ENCODE results near the gene ITPK1. TPM values are rescaled to one million over a fixed set of nuclear protein-coding genes. Genes with fewer than 3 reads are reported as not detected.

ITPK1 gene
- total and polyA plus RNA-seq, 2 donors (not counting 3 experiments of a cell fraction or from before 2014, with no cell fraction given) = 39.6 to 51.8 TPM

DNA sequence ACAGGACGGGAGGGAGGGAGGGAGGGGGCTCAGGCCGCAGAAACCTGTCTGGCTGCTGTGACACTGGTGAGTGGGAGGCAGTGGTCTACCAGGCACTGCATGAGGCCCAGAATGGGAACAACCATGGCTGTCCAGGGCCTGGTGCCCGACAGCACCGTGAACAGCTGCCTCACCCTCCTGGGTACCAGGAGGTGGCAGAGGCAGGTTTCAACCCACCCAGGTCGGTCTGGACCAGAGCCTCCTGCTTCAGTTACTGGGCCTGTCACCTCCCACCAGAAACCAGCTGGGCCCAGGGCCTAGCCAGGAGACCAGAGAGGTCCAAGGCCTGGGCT is 80.2 kb downstream of the ITPK1 start:
- Histone ChIP-seq H3K79me2 (ENCODE audit: control insufficient read depth, insufficient read depth, low read length) (no peaks in the 10 kb centered on the region), H3K27me3 (ENCODE audit: control insufficient read depth in 2 of 2, insufficient read depth in 2 of 2, low read length in 2 of 2) (no peaks in the 10 kb centered on the region), H3K36me3 (ENCODE audit: control insufficient read depth in 2 of 2, extremely low read depth in 1 of 2, insufficient read depth in 2 of 2, low read length in 2 of 2) (no peaks in the 10 kb centered on the region), H3K27ac (ENCODE audit: insufficient read depth, low read depth, low read length) (no peak overlapping the region), H2AFZ (ENCODE audit: low read depth, low read length) (no peak overlapping the region), H3K9ac (replicated peaks; ENCODE audit: extremely low read depth, insufficient read depth, low read length) (no peak overlapping the region), H3K9me3 (replicated peaks; ENCODE audit: control insufficient read depth, insufficient read depth, low read length) (no peaks in the 10 kb centered on the region), H3K4me3 (replicated peaks in 1 of 3; ENCODE audit: insufficient read depth in 1 of 3, low read depth in 1 of 3, low read length in 3 of 3) (no peak overlapping the region), H4K20me1 (replicated peaks; ENCODE audit: control insufficient read depth, extremely low read depth, insufficient read depth, low read length) (no peaks in the 10 kb centered on the region), H3K4me1 (ENCODE audit: control insufficient read depth, extremely low read depth, insufficient read depth, low read length) (peaks cover 27% of the 10 kb centered on the region), H3K4me2 (ENCODE audit: insufficient read depth, low read length) (no peak overlapping the region), H3K9me1 (replicated peaks; ENCODE audit: control insufficient read depth, extremely low read depth, insufficient read depth, low read length) (no peaks in the 10 kb centered on the region)
- FAIRE-seq (no peak), DNase-seq (ENCODE audit: low read depth, low spot score) (no peak)
- intact Hi-C loops (cut with micrococcal nuclease) = loop anchor here (2.0 kb wide), 1 partner anchor 103 kb away; no protein-coding TSS in a partner anchor
- BruUV-seq (replicated peaks) = no TSS peak
- dilution Hi-C loops (cut with MboI; ENCODE audit: extremely low pct_ligation_motif_present, low sequenced_read_pairs) = no loop called here
- ChIA-PET CTCF (interaction anchor here (1.1 to 1.4 kb wide), 2 partner anchors 12 to 103 kb away, joined by 3 to 5 read pairs; no protein-coding TSS in a partner anchor), POLR2A (no interaction called here)
- TF ChIP-seq, protein P1, sequence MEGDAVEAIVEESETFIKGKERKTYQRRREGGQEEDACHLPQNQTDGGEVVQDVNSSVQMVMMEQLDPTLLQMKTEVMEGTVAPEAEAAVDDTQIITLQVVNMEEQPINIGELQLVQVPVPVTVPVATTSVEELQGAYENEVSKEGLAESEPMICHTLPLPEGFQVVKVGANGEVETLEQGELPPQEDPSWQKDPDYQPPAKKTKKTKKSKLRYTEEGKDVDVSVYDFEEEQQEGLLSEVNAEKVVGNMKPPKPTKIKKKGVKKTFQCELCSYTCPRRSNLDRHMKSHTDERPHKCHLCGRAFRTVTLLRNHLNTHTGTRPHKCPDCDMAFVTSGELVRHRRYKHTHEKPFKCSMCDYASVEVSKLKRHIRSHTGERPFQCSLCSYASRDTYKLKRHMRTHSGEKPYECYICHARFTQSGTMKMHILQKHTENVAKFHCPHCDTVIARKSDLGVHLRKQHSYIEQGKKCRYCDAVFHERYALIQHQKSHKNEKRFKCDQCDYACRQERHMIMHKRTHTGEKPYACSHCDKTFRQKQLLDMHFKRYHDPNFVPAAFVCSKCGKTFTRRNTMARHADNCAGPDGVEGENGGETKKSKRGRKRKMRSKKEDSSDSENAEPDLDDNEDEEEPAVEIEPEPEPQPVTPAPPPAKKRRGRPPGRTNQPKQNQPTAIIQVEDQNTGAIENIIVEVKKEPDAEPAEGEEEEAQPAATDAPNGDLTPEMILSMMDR (IDR thresholded peaks at IDR 0.05; ENCODE audit: extremely low read depth in 1 of 2, insufficient read depth in 1 of 2, low read depth in 1 of 2, low read length in 2 of 2) = no peak
- TF ChIP-seq JUN (IDR thresholded peaks at IDR 0.05; ENCODE audit: borderline replicate concordance, insufficient read depth, insufficient read length, low read depth) (no peak), EZH2 (IDR thresholded peaks at IDR 0.05; ENCODE audit: borderline replicate concordance, low read depth, low read length, severe bottlenecking) (no peak)
- TF ChIP-seq, protein P2, sequence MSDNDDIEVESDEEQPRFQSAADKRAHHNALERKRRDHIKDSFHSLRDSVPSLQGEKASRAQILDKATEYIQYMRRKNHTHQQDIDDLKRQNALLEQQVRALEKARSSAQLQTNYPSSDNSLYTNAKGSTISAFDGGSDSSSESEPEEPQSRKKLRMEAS (IDR thresholded peaks at IDR 0.05; ENCODE audit: insufficient read depth, insufficient read length) = no peak

DNA sequence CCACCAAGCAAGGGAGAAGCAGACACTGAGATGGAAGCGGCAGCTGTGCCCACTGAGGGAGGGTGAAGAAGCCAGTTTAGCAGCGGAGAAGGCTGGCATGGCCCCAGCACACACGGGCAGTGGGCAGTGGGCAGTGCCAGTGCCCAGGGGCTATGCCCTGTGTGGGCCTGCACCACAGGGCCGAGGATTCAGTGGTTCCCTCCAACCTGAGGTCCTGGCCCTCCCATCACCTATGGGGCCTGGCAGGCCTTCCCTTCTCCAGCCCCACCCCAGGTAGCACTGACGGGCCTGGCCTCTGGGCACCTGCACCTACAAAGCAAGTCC is 81.1 kb downstream of the ITPK1 start:
- no peak for TF ChIP-seq EZH2 (IDR thresholded peaks at IDR 0.05; ENCODE audit: borderline replicate concordance, low read depth, low read length, severe bottlenecking)
- no peak overlapping the region for H3K4me2 ChIP-seq (ENCODE audit: insufficient read depth, low read length)
- H3K9me3 ChIP-seq (replicated peaks; ENCODE audit: control insufficient read depth, insufficient read depth, low read length) = no peaks in the 10 kb centered on the region
- DNase-seq (ENCODE audit: low read depth, low spot score) (no peak), FAIRE-seq (no peak)
- CTCF ChIA-PET = interaction anchor here (0.7 to 5.4 kb wide), 9 partner anchors 9 to 104 kb away, joined by 3 to 27 read pairs (median 4); partner anchors contain the start of gene ITPK1
- no peak overlapping the region for H3K27ac ChIP-seq (ENCODE audit: insufficient read depth, low read depth, low read length)
- H3K27me3 ChIP-seq (ENCODE audit: control insufficient read depth in 2 of 2, insufficient read depth in 2 of 2, low read length in 2 of 2) = no peaks in the 10 kb centered on the region
- H2AFZ ChIP-seq (ENCODE audit: low read depth, low read length) = no peak overlapping the region
- peaks cover 19% of the 10 kb centered on the region for H3K4me1 ChIP-seq (ENCODE audit: control insufficient read depth, extremely low read depth, insufficient read depth, low read length)
- no peak overlapping the region for H3K4me3 ChIP-seq (replicated peaks in 1 of 3; ENCODE audit: insufficient read depth in 1 of 3, low read depth in 1 of 3, low read length in 3 of 3)
- no TSS peak for BruUV-seq (replicated peaks)
- H3K9ac ChIP-seq (replicated peaks; ENCODE audit: extremely low read depth, insufficient read depth, low read length) = no peak overlapping the region
- no peaks in the 10 kb centered on the region for H3K79me2 ChIP-seq (ENCODE audit: control insufficient read depth, insufficient read depth, low read length)
- dilution Hi-C loops (cut with MboI; ENCODE audit: extremely low pct_ligation_motif_present, low sequenced_read_pairs) = no loop called here
- no peaks in the 10 kb centered on the region for H3K36me3 ChIP-seq (ENCODE audit: control insufficient read depth in 2 of 2, extremely low read depth in 1 of 2, insufficient read depth in 2 of 2, low read length in 2 of 2)
- H3K9me1 ChIP-seq (replicated peaks; ENCODE audit: control insufficient read depth, extremely low read depth, insufficient read depth, low read length) = no peaks in the 10 kb centered on the region
- intact Hi-C loops (cut with micrococcal nuclease) = loop anchor here (1.0 to 2.0 kb wide), 2 partner anchors 81 to 104 kb away; partner anchors contain the start of gene ITPK1
- POLR2A ChIA-PET = no interaction called here
- no peaks in the 10 kb centered on the region for H4K20me1 ChIP-seq (replicated peaks; ENCODE audit: control insufficient read depth, extremely low read depth, insufficient read depth, low read length)
